NCI-H2227 (cell line): Measurements from ENCODE around the gene ANKRD26.
"Not testable (repeated sequence)": the region's sequence is repeated elsewhere in the genome, so short reads cannot be mapped to it uniquely, and the experiment has no call there.

Experiments
- DNase-seq: peaks from one replicate; lab custom pipeline; 2025; ENCODE audit not compliant: unreplicated experiment; lab: John Stamatoyannopoulos, UW

Gene ANKRD26

DNA sequence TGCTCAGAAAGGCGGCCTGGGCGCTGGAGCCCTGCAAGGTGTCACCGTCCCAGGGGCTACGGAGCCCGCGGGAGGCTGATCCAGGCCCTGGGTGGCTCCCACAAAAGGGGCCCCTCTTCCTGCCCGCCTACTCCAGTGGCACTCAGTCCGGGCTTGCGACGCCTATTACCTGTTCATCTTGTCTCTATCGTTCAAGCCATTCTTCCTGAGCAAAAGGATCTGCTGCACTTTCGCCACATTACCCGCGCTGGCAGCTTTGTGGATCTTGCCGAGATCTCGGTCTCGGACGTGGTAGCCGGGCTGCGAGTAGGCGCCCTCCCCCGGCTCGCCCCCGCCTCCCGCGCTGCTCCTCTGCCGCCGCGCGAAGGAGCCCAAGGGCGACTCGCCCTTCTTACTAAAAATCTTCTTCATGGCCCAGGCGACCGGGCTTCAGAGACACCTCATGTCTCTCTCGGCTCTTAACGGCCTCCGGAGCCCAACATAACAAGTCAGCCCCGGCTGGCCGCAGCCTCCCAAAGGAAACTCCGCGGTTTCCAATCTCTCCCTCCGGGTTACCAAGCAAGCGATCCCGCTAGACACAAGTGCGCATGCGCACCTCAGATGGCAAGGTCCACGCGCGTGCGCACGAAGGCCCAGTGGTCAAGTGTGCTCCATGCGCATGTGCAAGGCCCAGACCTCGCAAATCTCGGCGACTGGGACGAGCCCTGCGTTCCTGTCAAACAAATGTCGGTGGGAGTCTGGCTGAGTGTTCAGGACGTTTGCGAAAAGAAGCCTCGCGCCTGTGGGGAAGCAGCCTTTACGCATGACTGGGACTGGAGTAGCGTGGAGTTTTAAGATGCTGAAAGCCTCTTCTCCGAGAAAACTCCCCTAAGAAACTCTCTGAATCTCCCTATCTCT, at the start of gene ANKRD26:
ANKRD26 (minus strand) TSS at position 579 of the 897 bp plus-strand sequence; CDS start at position 411, 168 bp downstream.
- DNase-seq, result peak; percentile 98

DNA sequence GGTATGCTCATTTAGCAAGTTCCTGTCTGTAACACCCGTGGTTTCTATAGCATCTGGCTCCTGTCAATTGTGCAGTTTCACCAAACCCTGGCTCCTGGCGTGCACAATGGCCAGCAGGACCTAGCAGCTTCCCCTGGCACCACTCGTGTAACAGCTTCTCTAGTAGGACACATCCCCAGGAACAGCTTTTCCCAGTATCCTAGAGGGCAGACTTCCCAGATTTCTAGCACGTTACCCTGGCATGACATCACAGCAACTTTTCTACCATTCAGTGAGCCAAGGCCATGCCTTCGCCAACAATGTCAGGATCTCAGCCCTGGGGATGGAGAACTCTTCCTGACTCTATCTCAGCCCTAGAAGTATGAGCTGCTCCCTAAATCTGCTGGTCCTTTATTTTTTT, 47.4 kb upstream of the ANKRD26 start:
- DNase-seq, result no peak

DNA sequence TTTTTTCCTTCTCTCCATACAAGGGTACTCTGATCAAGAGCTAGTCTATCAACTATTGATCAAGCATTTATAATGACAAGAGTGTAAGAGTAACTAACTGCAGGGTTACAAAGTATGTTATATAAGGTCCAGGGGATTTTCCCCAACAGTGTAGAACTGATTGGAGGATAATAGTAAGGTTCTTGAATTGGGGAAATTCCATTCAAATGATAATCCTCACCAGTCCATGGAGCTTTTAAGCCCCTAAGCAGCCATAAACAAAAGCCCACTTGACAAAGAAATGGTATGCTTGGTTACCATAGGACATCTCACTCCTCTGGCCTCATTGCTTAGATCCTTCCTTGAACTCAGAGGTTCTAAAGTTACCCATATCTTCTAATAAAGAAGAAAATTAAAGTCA, 45.6 kb upstream of the ANKRD26 start:
- no peak for DNase-seq

DNA sequence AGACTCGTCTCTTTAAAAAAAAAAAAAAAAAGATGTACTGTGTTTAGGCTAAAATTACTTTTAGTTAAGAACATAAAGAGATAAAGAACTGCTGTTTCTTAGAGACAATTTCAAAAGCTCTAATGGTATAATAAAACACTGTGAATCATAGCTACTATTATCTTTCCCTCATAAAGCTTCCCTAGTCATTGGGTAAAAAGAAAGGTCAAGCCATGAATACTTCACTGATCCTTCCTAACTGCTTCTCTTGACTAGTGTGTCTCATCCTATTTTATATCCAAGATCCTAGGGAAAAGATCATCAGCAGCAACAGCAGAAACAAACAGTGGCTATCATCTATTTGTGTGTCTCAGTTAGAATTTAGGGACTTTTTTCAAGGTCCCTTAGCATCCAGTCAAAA, 43.4 kb upstream of the ANKRD26 start:
- DNase-seq, result peak; percentile 0

- no peak for DNase-seq
Measured at GRCh38 chr10:27138277-27138676, 38.0 kb upstream of the ANKRD26 start.

GRCh38 chr10:27134371-27134770, 34.1 kb upstream of the ANKRD26 start:
- no peak for DNase-seq

GRCh38 chr10:27108165-27108564, 7.9 kb upstream of the ANKRD26 start:
- DNase-seq, result no peak

DNA sequence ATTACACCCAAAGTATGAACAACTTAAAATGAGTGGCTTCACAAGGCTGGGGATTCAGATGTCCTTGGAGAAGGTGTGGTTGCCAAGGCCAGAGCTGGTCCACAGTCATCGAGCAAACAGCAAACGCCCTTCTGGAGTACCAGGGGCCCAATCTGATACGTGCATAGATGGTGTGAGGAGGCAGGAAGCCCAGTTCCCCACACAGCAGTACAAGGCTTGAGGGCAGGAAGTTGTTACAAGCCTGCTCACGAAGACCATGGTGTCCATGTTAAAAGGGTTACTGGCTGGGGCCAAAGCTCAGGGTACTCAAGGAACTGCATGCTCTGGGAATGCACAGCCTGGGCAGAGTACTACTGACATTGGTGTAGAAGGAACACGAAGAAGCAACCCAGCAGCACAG, 4.6 kb upstream of the ANKRD26 start:
- no peak for DNase-seq

DNA sequence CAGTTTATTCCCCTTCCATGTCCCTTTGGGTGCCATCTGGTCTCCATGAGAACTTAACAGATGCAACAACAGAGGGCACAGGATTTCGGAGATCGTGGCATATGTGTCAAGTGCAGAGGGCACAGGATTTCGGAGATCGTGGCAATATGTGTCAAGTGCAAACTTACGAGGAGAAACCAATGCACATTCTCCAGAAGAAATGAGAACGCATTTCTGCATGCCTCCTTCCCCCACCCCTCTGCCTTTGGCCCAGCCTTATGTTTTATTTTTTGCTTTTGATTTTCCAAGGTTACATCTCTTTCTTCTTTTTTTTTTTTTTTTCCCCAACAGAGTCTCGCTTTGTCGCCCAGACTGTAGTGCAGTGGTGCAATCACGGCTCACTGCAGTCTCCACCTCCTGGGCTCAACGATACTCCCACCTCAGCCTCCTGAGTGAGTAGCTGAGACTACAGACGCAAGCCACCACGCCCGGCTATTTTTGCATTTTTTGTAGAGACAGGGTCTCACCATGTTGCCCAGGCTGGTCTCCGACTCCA, 586 bp upstream of the ANKRD26 start:
- peak; percentile 10 for DNase-seq

GRCh38 chr10:27099448-27099847, 846 bp downstream of the ANKRD26 start:
- DNase-seq, result no peak

GRCh38 chr10:27088119-27089044, 11.9 kb downstream of the ANKRD26 start:
- no peak for DNase-seq

- DNase-seq, result no peak
Measured at GRCh38 chr10:27072436-27073114, 27.7 kb downstream of the ANKRD26 start.

DNA sequence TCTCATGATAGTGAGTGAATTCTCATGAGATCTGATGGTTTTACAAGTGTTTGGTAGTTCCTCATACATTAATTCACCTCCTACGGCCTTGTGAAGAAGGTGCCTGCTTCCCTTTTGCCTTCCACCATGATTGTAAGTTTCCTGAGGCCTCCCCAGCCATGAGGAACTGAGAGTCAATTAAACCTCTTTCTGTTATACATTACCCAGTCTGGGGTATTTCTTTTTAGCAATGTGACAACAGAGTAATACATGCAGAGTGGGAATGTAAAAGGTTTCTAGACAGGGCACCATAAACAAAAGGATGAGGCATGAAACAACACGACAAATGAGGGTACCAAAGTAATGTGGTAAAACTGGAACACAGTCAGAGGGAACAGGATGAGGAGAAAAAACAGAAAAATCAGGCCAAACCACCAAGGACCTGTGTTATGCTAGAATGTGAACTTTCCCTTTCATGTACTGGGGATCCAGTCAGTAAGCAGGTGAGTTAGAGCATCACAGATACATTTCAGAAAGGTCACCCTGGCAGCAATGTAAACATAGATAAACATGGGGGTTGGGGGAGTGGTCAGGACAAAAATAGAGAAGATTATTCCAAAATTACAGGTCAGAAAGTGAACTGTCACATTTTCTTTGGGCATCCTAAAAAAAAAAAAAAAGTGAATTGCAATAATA, 31.9 kb downstream of the ANKRD26 start:
- no peak for DNase-seq

DNA sequence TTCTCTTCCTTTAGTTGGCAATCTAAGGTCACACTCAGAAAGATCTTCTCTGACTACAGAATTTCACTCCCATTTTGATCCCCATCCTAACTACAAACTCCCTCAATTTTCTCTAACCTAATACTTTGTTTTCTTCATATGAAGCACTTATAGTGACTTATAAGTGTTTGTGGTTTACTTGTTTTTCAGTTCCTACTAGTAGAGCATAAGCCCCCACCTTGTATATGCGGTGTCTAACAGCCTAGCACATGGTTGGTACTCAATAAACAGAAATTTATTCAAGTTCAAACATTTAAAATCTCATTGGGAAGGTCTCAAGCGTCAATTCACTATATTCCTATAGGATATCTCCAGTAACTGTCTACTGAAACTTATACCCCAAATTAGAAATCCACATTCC, 35.2 kb downstream of the ANKRD26 start:
- DNase-seq, result no peak

DNA sequence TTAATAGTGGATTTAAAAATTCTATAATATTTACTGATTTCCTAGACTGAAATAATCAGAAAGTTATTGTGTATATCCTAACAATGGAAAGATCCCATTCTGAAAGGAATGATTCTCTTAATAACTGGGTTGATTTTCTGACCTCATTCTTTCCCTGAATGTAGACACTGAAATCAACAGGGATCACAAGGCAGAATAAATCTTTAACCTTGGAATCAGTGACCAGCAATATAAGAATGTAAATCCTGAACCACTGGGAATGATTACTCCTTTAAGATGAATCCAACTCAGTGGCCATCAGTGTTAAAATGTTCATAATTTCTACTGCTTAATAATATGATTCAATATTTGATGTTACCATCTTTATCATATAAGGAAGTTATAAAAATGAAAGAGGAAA, 47.6 kb downstream of the ANKRD26 start:
- DNase-seq, result no peak

DNA sequence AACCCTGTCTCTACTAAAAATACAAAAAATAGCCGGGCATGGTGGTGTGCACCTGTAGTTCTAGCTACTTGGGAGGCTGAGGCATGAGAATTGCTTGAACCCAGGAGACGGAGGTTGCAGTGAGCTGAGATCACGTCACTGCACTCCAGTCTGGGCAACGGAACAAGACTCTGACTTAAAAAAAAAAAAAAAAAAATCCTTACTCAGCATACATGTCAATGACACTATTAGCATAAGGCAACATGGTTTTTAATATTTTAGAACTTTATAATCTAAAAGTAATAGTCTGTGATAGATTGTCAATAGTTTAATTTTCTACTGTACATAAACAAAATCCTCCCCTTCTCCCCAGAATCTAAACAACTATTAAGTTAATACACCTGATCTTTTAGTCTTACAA, 55.0 kb downstream of the ANKRD26 start:
- not testable (repeated sequence) for DNase-seq

DNA sequence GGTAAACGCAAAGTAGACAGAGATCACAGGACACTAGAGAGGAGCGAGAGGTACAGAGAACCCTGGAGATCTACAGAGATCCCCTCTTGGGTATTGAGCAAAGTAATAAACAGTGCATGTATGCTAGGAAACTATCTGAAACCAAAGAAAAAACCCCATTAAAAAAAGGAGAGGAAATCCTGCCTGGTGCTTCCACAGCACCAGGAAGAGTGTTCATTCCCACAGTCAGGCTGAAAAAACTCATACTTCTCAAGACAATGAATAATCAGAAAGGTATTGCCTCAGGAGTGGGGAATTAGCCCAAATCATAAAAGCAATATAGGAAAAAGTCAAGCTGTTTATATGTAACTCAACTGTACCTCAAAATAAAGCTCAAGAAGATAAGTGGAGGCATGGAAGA, 59.1 kb downstream of the ANKRD26 start:
- DNase-seq, result no peak

GRCh38 chr10:27038168-27038567, 62.1 kb downstream of the ANKRD26 start:
- no peak for DNase-seq

- DNase-seq, result no peak
Measured at GRCh38 chr10:27035163-27035562, 65.1 kb downstream of the ANKRD26 start.

DNA sequence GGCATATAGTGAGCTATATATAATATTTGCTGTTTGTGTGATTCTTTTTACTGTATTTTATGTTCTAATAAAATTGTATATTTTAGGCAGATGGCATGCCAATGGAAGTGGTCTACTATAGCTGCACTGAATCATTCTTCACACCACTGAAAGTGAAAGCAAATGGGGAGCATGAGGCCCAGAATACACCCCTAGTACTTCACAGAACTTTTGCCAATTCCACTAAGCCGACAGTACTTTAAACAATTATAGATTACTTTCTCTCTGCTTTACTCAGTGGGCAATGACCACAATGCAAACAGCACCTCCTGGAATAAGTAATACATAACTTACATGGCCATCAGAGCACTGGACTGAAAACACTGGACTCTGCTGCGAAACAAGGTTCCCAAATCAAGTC, 70.2 kb downstream of the ANKRD26 start:
- no peak for DNase-seq
